GM18867 (cell line): Measurements from ENCODE around the gene NRSN2.
"Not testable (repeated sequence)": the region's sequence is repeated elsewhere in the genome, so short reads cannot be mapped to it uniquely, and the experiment has no call there.

ENCODE experiments used
- ATAC-seq: cut with Tn5 transposase; IDR thresholded peaks from one replicate; pipeline ENCODE4 v1.9.1; 2021; ENCODE audit warnings: mild to moderate bottlenecking, moderate library complexity; ENCODE audit not compliant: unreplicated experiment

NRSN2 gene

DNA sequence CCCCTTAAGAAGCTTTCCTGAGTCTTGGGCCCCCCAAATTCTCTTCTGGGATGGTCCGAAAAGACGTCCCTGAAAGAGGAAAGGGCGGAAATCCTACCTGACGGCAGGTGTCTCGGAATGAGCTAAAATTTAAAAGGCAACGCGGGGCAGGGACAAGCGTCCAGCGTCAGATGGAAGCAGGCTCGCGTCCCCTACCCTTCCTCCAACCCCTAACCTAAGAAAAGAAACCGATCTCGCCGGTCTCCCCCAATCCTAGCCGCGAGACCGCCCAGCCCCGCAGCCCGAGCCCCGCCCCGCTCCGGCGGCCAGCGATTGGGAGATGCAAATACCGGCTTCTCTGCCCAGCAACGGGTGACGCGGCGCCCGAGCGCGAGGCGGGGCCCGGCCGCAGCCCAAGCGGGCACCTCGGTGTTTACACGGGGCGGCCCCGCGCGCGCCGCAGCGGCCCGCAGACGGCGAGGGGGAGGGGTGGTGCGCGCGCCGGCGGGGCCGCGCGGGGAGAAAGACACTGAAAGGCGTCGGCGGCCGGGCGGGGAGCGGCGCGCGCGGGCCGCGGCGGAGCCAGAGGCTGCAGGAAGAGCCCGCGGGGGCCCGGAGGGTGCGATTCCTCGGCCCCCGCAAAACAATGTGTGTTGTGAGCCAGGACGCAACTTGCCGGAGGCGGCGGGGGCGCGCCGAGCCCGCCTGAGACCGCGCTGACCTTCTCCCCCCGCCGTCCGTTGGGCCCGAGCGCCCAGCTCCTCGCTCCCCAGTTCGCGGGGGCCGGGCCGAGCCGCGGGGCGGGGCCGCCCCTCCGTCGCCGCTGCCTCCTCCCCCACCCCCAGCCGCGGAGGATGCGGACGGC lies 21.6 kb upstream of the NRSN2 start, which contains the start of gene SOX12:
Gene SOX12, plus strand, starts transcription at position 508 of the 844 bp plus-strand sequence. CDS start 373 bp downstream, outside the sequence.
- ATAC-seq: peak; percentile 72

DNA sequence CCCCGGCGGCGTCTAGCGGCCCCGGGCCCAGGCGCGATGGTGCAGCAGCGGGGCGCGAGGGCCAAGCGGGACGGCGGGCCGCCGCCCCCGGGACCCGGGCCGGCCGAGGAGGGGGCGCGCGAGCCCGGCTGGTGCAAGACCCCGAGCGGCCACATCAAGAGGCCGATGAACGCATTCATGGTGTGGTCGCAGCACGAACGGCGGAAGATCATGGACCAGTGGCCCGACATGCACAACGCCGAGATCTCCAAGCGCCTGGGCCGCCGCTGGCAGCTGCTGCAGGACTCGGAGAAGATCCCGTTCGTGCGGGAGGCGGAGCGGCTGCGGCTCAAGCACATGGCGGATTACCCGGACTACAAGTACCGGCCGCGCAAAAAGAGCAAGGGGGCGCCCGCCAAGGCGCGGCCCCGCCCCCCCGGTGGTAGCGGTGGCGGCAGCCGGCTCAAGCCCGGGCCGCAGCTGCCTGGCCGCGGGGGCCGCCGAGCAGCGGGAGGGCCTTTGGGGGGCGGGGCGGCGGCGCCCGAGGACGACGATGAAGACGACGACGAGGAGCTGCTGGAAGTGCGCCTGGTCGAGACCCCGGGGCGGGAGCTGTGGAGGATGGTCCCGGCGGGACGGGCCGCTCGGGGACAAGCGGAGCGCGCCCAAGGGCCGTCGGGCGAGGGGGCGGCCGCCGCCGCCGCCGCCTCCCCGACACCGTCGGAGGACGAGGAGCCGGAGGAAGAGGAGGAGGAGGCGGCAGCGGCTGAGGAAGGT lies 20.8 kb upstream of the NRSN2 start:
- no peak for ATAC-seq

DNA sequence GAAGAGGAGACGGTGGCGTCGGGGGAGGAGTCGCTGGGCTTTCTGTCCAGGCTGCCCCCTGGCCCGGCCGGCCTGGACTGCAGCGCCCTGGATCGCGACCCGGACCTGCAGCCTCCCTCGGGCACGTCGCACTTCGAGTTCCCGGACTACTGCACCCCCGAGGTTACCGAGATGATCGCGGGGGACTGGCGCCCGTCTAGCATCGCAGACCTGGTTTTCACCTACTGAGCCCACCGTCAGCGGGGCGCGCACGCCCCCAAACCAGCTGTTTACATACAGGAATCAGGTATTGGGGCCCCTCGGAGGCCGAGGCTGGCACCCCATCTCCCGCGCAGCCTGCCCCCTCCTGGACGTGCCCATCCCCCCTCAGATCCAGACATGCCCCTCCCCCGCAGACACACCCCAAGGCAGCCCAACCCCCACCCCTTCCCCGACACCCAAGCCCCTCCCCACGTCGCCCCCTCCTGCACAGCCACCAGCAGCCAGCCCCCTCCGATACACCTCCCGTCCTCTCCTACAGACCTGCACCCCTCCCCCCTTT lies 20.2 kb upstream of the NRSN2 start:
- no peak for ATAC-seq

DNA sequence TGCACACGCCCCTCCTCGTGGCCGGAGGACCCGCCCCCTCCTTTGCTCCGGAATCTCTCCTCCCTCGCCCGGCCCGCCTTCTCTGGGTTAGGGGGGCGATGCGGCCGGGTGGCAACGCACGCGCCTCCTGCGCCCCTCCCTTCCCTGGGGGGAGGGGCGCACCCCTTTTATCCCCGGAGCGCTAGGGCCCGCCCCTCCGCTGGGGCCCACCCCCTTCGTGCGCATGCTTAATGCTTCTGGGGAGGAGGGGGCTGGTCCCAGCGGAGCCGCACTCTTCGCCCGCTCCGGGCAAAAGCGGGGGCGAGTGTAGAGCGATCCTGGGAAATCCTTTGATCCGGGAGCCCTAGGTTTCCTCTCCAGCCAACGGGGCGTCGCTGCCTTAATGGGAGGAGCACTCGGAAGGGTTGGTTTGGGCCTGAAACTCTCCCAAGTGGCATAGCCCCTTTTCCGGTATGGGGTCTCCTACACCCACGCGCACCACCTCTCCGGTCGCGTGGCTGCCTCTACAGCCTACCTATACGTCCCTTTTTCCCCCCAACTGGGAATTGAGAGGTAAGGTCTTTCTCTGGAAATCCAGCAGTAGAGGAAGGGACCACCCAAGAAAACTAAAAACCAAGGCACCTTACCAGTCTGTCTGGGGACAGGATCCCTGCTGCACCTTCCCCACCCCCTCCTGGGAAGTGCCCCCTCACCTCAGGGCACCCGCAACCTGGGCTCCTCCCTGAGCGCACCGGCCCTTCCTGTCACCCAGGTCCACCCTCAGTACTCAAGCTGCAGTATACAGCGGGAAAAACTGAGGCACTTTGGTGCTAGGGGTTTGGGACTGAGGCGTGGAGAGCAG lies 19.5 kb upstream of the NRSN2 start:
- no peak for ATAC-seq

DNA sequence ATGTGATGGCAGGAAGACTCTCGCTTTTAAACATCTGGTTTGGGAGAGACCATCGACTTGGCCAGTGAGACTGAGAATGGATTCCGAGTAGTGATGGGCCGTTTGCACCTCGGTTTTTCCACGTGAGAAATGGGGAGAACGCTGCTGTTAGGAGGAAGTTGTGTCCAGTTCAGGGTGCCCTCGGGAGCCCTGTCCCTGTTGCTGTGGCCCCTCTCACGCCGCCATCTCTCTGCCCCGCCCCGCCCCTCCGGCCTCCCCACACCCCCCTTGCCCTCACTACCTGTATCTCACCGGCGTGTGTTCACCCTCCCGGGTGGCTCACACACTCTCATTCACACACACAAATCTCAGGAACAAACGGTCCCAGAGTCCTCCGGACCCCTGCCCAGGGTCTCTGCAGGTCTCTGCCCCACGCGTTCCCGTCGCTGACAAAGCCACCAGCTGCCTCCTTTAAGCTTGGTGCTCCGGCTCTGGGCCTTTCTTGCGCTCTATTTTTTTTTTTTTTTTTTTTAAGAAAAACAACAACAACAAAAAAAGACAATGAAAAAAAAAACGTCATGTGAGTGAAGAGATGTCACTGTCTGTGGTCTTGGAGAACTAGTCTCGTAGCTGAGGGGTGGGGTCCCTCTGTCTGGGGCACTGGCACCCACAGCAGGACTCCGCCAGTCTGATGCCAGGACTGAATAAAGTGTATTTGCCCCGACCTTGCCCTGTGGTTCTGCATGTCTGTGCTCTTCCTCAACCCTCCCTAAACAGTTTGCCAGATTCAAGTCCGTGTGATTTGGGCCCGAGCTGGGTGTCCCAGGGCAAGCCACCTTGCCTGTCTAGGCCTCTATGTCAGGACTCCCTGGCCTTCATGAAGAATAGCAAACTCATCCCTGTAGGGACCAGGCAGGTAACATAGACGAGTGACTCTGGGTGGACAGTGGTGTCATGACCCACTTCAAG lies 18.6 kb upstream of the NRSN2 start:
- no peak for ATAC-seq

DNA sequence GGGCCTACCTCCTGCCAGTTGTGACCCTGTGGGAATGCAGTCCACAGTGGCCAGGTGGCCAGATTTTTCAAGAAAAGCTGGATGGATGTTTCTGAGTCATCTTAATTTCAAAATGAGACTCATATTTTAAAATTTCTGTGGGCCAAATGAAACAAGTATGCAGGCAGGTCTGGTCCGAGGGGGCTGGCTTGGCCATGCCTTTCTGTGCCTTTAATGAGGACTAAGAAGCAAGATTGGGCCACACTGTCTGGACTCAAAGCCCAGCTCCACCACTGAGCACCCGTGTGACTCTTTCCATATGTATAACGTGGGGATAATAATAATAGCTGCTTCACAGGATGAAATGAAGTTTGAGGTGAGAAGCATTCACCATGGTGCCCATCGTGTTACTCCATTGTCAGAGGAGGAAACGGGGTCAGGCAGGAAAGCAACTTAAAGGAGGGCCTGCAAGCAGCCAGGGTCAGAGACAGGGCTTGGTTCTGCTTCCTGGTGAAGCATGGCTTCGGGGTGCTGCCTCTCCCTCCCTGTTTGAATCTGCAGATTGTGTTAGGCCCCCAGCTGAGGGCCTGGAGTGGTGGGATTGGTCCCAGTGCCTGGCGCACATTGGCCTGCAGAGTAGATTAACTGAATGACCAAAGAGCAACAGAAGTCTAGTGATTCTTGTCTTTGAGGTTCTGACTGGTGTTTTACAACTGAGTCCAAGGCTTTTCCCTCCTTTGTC lies 17.8 kb upstream of the NRSN2 start:
- no peak for ATAC-seq

DNA sequence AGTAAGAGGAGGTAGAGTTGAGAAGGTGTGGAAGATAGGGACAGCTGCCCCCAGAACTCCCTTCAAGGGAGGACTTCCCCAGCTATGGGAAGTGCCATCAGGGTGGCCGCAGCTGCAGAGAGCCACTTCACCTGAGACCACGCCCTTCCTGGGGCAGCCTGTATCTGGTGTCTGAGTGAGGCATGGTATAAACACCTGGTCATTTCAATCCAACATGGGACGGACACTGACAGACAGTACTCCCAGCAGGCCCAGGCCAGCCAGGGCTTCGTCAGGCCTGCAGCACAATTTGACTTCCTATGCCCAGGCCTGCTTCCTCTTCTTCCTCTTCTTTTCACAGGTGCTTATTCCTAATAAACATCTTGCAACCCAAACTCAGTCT lies 17.1 kb upstream of the NRSN2 start:
- ATAC-seq: no peak

DNA sequence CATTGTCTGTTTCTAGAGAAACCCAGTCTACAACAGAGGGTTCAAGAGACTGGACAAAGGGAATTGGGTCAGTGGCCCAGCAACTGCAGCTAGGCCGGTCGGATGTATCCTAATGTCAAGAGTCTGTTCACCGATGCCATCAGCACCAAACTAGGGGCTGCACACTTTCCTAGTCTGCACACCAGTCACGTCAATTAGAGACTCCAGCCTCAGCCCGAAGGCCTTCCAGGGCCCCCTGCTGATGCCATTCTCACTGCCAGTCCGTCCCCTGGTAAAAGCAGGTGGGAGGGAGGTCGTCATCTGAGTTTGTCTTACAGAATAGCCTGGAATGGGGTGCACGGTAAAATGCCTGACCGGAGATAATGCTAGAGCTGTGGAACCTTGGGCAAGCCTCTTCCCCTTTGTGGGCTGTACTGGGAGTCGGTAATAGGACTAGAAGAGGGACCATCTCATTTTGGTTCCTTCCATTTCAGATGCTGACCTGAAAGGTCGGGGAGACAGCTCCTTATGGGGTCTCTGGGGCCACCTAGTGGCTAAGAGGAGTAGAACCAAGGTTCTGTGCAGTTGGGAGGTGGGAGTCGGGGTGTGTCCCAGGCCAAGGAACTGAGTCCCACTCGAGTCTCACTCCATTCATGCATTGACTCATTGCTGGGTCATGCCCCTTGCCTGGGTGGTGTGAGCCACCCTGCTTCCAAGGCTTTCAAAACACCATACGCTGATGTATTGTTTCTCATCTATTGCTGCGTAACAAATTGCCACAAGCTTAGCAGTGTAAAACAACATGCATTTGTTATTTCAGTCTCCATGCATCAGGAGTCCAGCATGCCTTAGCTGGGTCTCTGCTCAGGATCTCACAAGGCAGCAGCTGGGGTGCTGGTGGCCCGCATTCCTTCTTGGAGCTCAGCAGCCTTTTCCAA lies 16.4 kb upstream of the NRSN2 start:
- peak; percentile 31 for ATAC-seq

DNA sequence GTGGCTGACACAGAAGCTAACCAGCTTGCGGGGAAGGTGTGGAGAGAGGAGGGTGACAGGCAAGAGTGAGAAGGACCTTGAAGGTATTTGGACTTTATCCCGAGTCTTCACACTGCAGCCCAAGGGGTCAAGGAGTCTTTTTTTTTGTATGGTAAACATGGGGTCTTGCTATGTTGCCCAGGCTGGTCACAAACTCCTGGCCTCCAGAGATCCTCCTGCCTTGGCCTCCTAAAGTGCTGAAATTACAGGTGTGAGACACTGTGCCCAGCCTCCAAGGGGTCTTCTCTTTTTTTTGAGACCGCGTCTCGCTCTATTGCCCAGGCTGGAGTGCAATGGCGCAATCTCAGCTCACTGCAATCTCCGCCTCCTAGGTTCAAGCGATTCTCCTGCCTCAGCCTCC lies 12.3 kb upstream of the NRSN2 start:
- no peak for ATAC-seq

DNA sequence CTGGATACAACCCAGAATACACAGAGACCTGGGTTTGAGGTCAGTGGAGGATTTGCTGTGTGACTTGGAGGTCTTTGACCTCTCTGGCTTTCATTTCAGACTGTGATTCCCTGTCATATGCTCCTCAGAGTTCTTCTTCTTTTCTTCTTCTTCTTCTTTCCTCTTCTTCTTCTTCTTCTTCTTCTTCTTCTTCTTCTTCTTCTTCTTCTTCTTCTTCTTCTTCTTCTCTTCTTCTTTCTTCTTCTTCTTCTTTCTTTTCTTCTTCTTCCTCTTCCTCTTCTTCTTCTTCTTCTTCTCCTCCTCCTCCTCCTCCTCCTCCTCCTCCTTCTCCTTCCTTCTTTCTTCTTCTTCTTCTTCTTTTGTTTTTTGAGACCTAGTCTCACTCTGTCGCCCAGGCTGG lies 10.9 kb upstream of the NRSN2 start:
- ATAC-seq: not testable (repeated sequence)

DNA sequence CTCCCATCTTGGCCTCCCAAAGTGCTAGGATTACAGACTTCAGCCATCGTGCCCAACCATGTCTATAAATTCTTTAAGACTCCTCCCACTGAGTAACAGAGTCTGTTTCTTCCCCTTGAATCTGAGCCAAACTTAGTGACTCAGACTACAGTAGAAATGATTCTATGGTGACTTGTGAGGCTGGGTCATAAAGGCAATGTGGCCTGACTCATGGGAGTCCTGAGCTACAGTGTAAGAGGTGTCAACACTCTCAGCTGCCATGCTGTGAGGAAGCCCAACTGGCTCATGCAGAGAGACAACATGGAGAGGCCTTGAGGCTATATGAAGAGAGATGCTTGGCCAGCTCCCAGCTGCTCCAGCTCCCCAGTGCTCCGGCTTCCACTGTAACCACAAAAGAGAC lies 5.2 kb upstream of the NRSN2 start:
- ATAC-seq: no peak

DNA sequence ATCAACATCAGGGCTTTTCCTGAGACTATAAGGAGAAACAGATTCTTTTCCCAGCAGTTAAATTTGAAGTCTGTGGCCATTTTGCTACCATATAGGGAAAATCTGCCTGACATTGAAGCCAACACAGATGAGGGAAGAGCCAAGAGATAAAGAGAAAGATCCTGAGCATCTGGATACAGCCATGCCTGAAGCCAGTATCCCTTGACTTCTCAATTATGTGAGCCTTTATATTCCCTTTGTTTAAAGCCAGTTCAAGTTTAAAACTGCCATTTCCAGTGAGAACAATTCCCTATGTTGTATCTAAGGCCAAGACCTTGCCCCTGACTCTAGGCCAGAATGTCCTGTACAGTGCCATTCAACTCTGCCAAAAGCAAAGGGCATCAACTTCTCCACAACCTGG lies 3.8 kb upstream of the NRSN2 start:
- ATAC-seq: no peak

DNA sequence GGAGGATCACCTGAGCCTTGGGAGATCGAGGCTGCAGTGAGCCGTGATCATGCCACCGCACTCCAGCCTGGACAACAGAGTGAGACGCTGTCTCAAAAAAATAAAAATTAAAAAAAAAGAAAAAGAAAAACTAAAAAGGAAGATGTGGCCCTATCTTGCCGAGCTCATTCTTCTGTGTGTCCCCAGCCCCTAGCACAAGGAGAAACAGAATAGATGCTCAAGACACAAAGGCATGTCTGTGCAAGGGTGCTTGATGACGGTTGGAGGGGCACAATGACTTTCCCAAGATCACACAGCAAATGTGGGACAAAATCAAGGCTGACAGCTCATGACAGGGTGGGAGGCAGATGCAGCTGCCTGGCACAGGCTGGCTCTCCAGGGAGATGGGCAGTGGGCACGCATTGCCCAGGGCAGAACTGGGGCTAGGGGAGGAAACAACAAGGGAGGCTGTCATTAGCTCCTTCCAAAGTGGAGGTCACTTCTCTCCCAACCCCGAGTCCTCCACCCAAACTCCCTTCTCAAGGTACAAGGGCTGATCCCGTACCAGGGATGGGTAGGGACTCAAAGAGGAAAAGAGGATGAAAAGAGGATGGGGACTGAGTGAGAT lies 775 bp upstream of the NRSN2 start:
- ATAC-seq: no peak

DNA sequence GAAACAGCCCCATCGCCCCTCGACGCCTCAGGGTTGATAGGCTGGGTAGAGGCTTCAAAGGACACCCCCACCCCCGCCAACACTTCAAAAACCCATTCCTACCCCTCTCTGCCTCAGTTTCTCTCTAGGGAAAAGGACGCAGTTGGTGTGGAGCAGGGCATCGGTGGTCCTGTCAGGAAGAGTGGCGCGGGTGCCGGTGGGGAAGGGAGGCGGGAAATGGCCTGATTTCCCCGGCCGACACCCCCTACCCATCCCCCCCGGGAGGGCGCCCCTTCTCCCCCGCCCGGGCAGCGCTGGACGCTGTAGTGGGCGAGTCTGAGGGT lies 367 bp downstream of the NRSN2 start:
- ATAC-seq: peak; percentile 12

DNA sequence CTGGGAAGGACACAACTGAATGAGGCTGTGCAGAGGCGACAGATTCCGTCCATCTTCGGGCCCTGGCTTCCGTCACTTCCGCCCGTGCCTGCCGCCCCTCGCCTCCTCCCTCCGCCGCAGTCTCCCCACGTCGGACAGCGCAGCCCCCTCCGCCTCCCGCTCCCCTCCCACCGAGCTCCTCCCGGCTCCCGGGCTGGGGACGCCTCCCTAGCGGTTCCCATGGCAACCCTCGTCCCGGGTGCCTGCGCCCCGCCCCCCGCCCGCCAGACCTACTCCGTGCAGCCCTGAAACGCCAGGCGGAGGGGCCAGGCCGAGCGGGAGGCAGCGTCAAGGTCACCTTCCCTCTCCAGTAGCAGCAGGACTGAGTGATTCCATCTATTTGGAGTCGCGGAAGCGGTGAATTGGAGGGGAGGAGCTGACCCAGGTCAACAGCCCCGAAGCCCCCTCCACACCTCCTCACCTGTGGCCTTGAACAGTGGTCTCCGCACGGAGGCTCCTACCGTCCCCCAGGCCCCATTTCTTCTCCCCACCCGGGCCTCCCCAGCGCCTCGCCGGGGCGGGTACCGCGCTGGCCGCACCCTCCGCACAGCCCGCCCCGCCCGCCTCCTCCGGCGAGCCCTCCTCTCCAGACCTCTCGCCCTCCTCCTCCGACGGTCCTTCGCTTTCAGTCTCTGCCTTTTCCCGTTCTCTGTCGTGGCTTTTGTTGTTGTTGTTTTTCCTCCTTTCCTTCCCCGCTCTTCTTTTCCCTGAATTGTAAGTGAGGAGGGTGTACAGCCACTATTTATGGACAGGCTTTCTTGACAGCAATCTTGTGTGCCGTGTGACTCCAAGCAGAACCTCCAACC lies 951 bp downstream of the NRSN2 start:
- peak; percentile 81 for ATAC-seq

DNA sequence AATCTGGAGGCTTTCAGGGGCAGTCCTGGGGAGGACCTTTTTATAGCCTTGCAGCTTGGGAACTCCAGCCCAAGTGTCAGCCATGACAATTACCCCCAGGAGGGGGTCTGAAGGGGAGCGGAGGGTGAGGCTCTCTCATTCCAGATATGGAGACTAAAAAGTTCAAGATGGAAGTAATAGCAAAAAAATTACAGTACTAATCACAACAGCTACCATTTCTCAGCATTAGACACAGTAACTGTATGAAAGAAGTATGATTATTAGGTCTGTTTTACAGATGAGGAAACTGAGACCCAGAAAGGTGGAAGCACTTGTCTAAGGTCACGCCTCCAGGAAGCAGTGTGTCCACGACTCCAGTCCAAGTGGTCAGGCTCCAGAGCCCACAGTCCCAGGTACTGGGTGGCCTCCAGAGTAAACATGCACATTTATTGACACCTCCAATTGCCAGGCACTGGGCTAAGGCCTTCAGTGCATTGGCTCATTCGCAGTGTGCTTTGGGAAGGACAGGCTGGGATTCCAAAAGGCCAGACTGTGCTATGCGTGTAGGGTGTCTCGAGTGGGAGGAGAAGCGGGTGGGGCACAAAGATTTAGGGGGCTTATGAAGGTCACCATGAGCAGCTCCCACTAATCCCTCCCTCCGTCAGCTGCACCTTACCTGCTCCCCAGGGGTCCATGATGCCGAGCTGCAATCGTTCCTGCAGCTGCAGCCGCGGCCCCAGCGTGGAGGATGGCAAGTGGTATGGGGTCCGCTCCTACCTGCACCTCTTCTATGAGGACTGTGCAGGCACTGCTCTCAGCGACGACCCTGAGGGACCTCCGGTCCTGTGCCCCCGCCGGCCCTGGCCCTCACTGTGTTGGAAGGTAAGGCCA lies 2.3 kb downstream of the NRSN2 start:
- ATAC-seq: no peak
